Measurements from ENCODE around the gene LRIG1. TPM values are rescaled to one million over a fixed set of nuclear protein-coding genes. Genes with fewer than 3 reads are reported as not detected.

LRIG1 gene
- total and polyA plus RNA-seq, 2 of the 8 experiments (the other 6 are each of a cell fraction or from before 2014, with no cell fraction given) = 78.1 to 88.7 TPM

GRCh38 chr3:66411474-66411873, 89.3 kb downstream of the LRIG1 start:
- Histone ChIP-seq H2BK5ac (ENCODE audit: low read depth, low read length) (no peak overlapping the region), H2BK20ac (ENCODE audit: low read length) (no peak overlapping the region), H3K27ac (ENCODE audit: low read depth, low read length) (no peak overlapping the region), H4K91ac (replicated peaks; ENCODE audit: insufficient read length, low read length) (no peak overlapping the region), H2BK12ac (ENCODE audit: low read depth, low read length) (no peak overlapping the region), H3K9ac (replicated peaks in 1 of 4; ENCODE audit: extremely low read depth in 1 of 4, low read depth in 3 of 4, low read length in 3 of 4) (no peak overlapping the region), H4K20me1 (replicated peaks in 1 of 2; ENCODE audit: control insufficient read depth in 1 of 2, insufficient read depth in 2 of 2, low read length in 2 of 2) (peaks cover 4 to 8% of the 10 kb centered on the region in 2 experiments), H2AK5ac (ENCODE audit: low read depth, low read length) (no peak overlapping the region), H3K4me3 (ENCODE audit: extremely low read depth in 1 of 4, insufficient read depth in 2 of 4, low read depth in 3 of 4, low read length in 4 of 4) (no peak overlapping the region), H3K27me3 (replicated peaks in 1 of 4; ENCODE audit: control insufficient read depth in 3 of 4, extremely low read depth in 1 of 4, insufficient read depth in 3 of 4, low read length in 3 of 4) (no peaks in the 10 kb centered on the region), H3K79me2 (ENCODE audit: control insufficient read depth in 1 of 2, insufficient read depth in 2 of 2, low read length in 2 of 2) (peaks cover 0 to 61% of the 10 kb centered on the region in 2 experiments; a peak in 2 of 4 replicates), H3K14ac (ENCODE audit: insufficient read length) (no peak overlapping the region), H3K56ac (replicated peaks; ENCODE audit: insufficient read length, low read depth, low read length) (no peak overlapping the region), H3K23ac (ENCODE audit: insufficient read length) (no peak overlapping the region), H2BK120ac (replicated peaks; ENCODE audit: low read depth, low read length) (no peak overlapping the region), H2AFZ (ENCODE audit: low read length) (no peak overlapping the region), H2BK15ac (ENCODE audit: low read length) (no peak overlapping the region), H3K18ac (ENCODE audit: extremely low read depth, low read length) (no peak overlapping the region), H3K4ac (replicated peaks; ENCODE audit: insufficient read length, low read depth, low read length) (no peak overlapping the region), H3K79me1 (ENCODE audit: low read depth, low read length) (peaks cover 12% of the 10 kb centered on the region), H3K4me2 (ENCODE audit: insufficient read depth in 1 of 2, low read depth in 2 of 2, low read length in 2 of 2) (no peak overlapping the region), H3K9me3 (ENCODE audit: insufficient read depth in 2 of 2, low read depth in 1 of 2, low read length in 1 of 2) (no peaks in the 10 kb centered on the region), H3K4me1 (replicated peaks in 1 of 4; ENCODE audit: control insufficient read depth in 3 of 4, insufficient read depth in 4 of 4, low read length in 3 of 4) (peaks cover 0 to 10% (median 5%) of the 10 kb centered on the region in 4 experiments; a peak in 4 of 7 replicates), H3K36me3 (ENCODE audit: control insufficient read depth in 2 of 4, insufficient read depth in 4 of 4, low read length in 3 of 4) (peaks cover 48 to 90% (median 69%) of the 10 kb centered on the region in 4 experiments), H3K23me2 (ENCODE audit: low read depth, low read length) (no peaks in the 10 kb centered on the region), H4K5ac (ENCODE audit: insufficient read length, low read depth, low read length) (no peak overlapping the region), H4K8ac (ENCODE audit: extremely low read depth, insufficient read depth, low read length) (no peak overlapping the region)
- CTCF ChIA-PET (ENCODE audit: partially characterized antibody) = interaction anchor here (0.5 to 7.1 kb wide), 7 partner anchors 8 to 495 kb away, joined by 3 to 42 read pairs (median 4); no protein-coding TSS in a partner anchor
- POLR2A ChIA-PET (ENCODE audit: partially characterized antibody) = interaction anchor here (0.5 kb wide), 1 partner anchor 79 kb away, joined by 3 read pairs; no protein-coding TSS in a partner anchor
- DNase-seq (ENCODE audit: low read depth in 1 of 2, low spot score in 2 of 2) = no peak
- FAIRE-seq = no peak
- 89% methylated on average over 8 of the region's 8 CpGs; no CpG with 5 or more reads in 1 of the 2 experiments for WGBS, 2 experiments (ENCODE audit: extremely low coverage in 1 of 2, insufficient coverage in 1 of 2, insufficient read length in 1 of 2, insufficient replicate concordance in 2 of 2, low coverage in 1 of 2, low lambda C conversion rate in 2 of 2, missing lambda C conversion rate in 1 of 2)
- TF ChIP-seq JUN (IDR thresholded peaks at IDR 0.05; ENCODE audit: low read depth, low read length) (no peak), SP1 (IDR thresholded peaks at IDR 0.05; ENCODE audit: low read depth, low read length) (no peak), HDAC2 (IDR thresholded peaks at IDR 0.05; ENCODE audit: borderline replicate concordance in 1 of 2, low read depth in 2 of 2, low read length in 2 of 2) (no peak), KDM4A (IDR thresholded peaks at IDR 0.05; ENCODE audit: low read depth, low read length, severe bottlenecking) (no peak), RNF2 (IDR thresholded peaks at IDR 0.05; ENCODE audit: borderline replicate concordance, low read depth, low read length, missing control alignments, poor library complexity, severe bottlenecking) (no peak), EZH2 (IDR thresholded peaks at IDR 0.05; ENCODE audit: low read depth, low read length, severe bottlenecking) (no peak), SP2 (IDR thresholded peaks at IDR 0.05; ENCODE audit: low read length) (no peak), SRF (IDR thresholded peaks at IDR 0.05; ENCODE audit: low read depth, low read length) (no peak), HDAC6 (IDR thresholded peaks at IDR 0.05; ENCODE audit: low read depth, low read length) (no peak), BCL11A (IDR thresholded peaks at IDR 0.05; ENCODE audit: low read depth in 2 of 2, low read length in 2 of 2) (no peak), RAD21 (IDR thresholded peaks at IDR 0.05 in 1 of 2, conservative IDR thresholded peaks at IDR 0.05 in 1 of 2; ENCODE audit: low read depth in 2 of 2, low read length in 2 of 2) (no peak), ATF3 (IDR thresholded peaks at IDR 0.05; ENCODE audit: insufficient read depth, low read depth, low read length) (no peak), CREB1 (IDR thresholded peaks at IDR 0.05) (no peak)
